Suppressor macrophage (primary cell): ENCODE results near the gene CXCL11.
A peak's percentile ranks its signal among the peaks of the same experiment; 100 is the strongest.
"Not testable (repeated sequence)": the region's sequence is repeated elsewhere in the genome, so short reads cannot be mapped to it uniquely, and the experiment has no call there.

Experiments
- DNase-seq, 4 experiments: peaks; one replicate each; pipeline ENCODE4 v3.0.0-alpha.2; 2020 to 2022
- total RNA-seq, 17 experiments: gene quantifications; one replicate each; lab custom pipeline; 2026; ENCODE audit warnings: mixed read lengths in 6 of 17, inconsistent platforms in 3 of 17; lab: John Stamatoyannopoulos, UW

CXCL11 gene
- total RNA-seq = 0.05 to 1,816 (median 2.1) reads per million in 17 experiments

GRCh38 chr4:76035799-76036380 is at the start of gene CXCL11:
CXCL11 (minus strand) TSS chr4:76036070; CDS start chr4:76035987, 83 bp downstream.
- no peak for DNase-seq

- DNase-seq = no peak
These were observed 48.7 kb upstream of the CXCL11 start for GRCh38 chr4:76084542-76084941.

GRCh38 chr4:76083386-76083988 is 47.6 kb upstream of the CXCL11 start:
- DNase-seq = no peak

- DNase-seq = no peak
These were observed 42.3 kb upstream of the CXCL11 start for GRCh38 chr4:76078033-76078613.

GRCh38 chr4:76074993-76075600 is 39.2 kb upstream of the CXCL11 start:
- DNase-seq = peak in 2 of 4 experiments; percentile 9 to 28

GRCh38 chr4:76074468-76074867 is 38.6 kb upstream of the CXCL11 start, which contains the start of gene ART3:
ART3 (plus strand) TSS chr4:76074709; CDS start chr4:76075890, 1,181 bp downstream.
- DNase-seq = no peak

GRCh38 chr4:76072760-76073159 is 36.9 kb upstream of the CXCL11 start:
- no peak for DNase-seq

GRCh38 chr4:76067652-76068286 is 31.9 kb upstream of the CXCL11 start:
- peak; percentile 86 to 92 (median 88) for DNase-seq

- DNase-seq = no peak
These were observed 30.7 kb upstream of the CXCL11 start for GRCh38 chr4:76066546-76066945.

- DNase-seq = peak in 2 of 4 experiments; percentile 65 to 68
These were observed 26.1 kb upstream of the CXCL11 start for GRCh38 chr4:76061982-76062381.

- no peak for DNase-seq
These were observed 25.6 kb upstream of the CXCL11 start for GRCh38 chr4:76061421-76061820.

GRCh38 chr4:76060506-76060905 is 24.6 kb upstream of the CXCL11 start:
- DNase-seq = peak in 3 of 4 experiments; percentile 18 to 50 (median 34)

- DNase-seq = peak; percentile 36 to 86 (median 62)
These were observed 23.9 kb upstream of the CXCL11 start for GRCh38 chr4:76059750-76060149.

GRCh38 chr4:76058888-76059426 is 23.1 kb upstream of the CXCL11 start:
- peak in 2 of 4 experiments; percentile 19 to 48 for DNase-seq

- DNase-seq = no peak
These were observed 22.4 kb upstream of the CXCL11 start for GRCh38 chr4:76058302-76058701.

GRCh38 chr4:76055421-76055820 is 19.6 kb upstream of the CXCL11 start:
- DNase-seq = no peak

GRCh38 chr4:76055016-76055415 is 19.1 kb upstream of the CXCL11 start:
- no peak for DNase-seq

- DNase-seq = no peak
These were observed 17.9 kb upstream of the CXCL11 start for GRCh38 chr4:76053730-76054129.

- DNase-seq = not testable (repeated sequence)
These were observed 14.7 kb upstream of the CXCL11 start for GRCh38 chr4:76050560-76051050.

- DNase-seq = not testable (repeated sequence)
These were observed 14.1 kb upstream of the CXCL11 start for GRCh38 chr4:76049860-76050416.

GRCh38 chr4:76044686-76045085 is 8.8 kb upstream of the CXCL11 start:
- not testable (repeated sequence) for DNase-seq

GRCh38 chr4:76043306-76043705 is 7.4 kb upstream of the CXCL11 start:
- not testable (repeated sequence) for DNase-seq
